ENCODE measurements around the gene LAMC1.

LAMC1 gene

DNA sequence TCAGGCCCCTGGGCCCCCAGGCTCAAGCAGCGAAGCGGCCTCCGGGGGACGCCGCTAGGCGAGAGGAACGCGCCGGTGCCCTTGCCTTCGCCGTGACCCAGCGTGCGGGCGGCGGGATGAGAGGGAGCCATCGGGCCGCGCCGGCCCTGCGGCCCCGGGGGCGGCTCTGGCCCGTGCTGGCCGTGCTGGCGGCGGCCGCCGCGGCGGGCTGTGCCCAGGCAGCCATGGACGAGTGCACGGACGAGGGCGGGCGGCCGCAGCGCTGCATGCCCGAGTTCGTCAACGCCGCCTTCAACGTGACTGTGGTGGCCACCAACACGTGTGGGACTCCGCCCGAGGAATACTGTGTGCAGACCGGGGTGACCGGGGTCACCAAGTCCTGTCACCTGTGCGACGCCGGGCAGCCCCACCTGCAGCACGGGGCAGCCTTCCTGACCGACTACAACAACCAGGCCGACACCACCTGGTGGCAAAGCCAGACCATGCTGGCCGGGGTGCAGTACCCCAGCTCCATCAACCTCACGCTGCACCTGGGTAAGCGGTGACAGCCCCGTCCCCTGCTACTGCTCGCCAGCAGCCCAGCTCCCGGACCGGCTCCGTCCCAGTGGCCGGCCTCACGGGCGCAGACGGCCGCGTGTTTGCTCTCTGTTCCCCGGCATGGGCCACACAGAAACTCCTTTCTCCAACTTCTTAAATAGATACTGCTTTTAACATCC, 539 bp downstream of the LAMC1 start:
- in situ Hi-C loops (cut with HindIII; ENCODE audit: low sequenced_read_pairs), result no loop called here
- TF ChIP-seq, protein P1, sequence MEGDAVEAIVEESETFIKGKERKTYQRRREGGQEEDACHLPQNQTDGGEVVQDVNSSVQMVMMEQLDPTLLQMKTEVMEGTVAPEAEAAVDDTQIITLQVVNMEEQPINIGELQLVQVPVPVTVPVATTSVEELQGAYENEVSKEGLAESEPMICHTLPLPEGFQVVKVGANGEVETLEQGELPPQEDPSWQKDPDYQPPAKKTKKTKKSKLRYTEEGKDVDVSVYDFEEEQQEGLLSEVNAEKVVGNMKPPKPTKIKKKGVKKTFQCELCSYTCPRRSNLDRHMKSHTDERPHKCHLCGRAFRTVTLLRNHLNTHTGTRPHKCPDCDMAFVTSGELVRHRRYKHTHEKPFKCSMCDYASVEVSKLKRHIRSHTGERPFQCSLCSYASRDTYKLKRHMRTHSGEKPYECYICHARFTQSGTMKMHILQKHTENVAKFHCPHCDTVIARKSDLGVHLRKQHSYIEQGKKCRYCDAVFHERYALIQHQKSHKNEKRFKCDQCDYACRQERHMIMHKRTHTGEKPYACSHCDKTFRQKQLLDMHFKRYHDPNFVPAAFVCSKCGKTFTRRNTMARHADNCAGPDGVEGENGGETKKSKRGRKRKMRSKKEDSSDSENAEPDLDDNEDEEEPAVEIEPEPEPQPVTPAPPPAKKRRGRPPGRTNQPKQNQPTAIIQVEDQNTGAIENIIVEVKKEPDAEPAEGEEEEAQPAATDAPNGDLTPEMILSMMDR (IDR thresholded peaks at IDR 0.05; ENCODE audit: low read depth, low read length, missing control alignments), result peak; percentile 59
- no peak for DNase-seq (ENCODE audit: low read depth)

GRCh38 chr1:183024317-183025009, 1.2 kb downstream of the LAMC1 start:
- H3K4me3 ChIP-seq (ENCODE audit: low read depth, low read length), result peak overlapping the region; percentile 89
- DNase-seq (ENCODE audit: low read depth), result no peak
- TF ChIP-seq, protein P1 (IDR thresholded peaks at IDR 0.05; ENCODE audit: low read depth, low read length, missing control alignments), result no peak
- in situ Hi-C loops (cut with HindIII; ENCODE audit: low sequenced_read_pairs), result no loop called here

More for the DNA sequence above, 539 bp downstream of the LAMC1 start:
- peak overlapping the region; percentile 89 for H3K4me3 ChIP-seq (ENCODE audit: low read depth, low read length)

- peak overlapping the region; percentile 89 for H3K4me3 ChIP-seq (ENCODE audit: low read depth, low read length)
These were observed 1.8 kb downstream of the LAMC1 start for GRCh38 chr1:183025010-183025337.

GRCh38 chr1:183025782-183026774, 2.9 kb downstream of the LAMC1 start:
- DNase-seq (ENCODE audit: low read depth), result no peak
- TF ChIP-seq, protein P1 (IDR thresholded peaks at IDR 0.05; ENCODE audit: low read depth, low read length, missing control alignments), result no peak
- in situ Hi-C loops (cut with HindIII; ENCODE audit: low sequenced_read_pairs), result no loop called here
- H3K4me3 ChIP-seq (ENCODE audit: low read depth, low read length), result peak overlapping the region; percentile 89

More at GRCh38 chr1:183025010-183025337, 1.8 kb downstream of the LAMC1 start:
- no peak for DNase-seq (ENCODE audit: low read depth)
- in situ Hi-C loops (cut with HindIII; ENCODE audit: low sequenced_read_pairs), result no loop called here
- TF ChIP-seq, protein P1 (IDR thresholded peaks at IDR 0.05; ENCODE audit: low read depth, low read length, missing control alignments), result no peak

DNA sequence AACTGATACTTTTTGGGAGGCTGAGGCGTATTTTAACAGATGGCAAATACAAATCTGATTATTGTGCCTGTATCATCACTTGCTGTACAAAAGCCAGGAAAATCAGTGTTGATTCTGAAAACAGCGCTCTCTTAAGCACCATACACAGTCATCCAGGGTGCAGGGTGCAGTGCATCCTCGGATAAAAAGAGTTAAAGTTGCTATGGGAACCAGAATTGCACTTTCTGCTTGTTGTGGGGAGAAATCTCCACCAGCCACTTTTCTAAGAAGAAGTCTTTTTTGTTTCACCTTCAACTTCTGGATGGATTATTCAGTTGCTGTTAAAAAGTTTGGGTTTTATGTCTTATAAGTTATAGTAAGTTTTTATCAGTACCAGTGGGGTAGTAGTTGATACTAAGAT, 3.8 kb downstream of the LAMC1 start:
- H3K4me3 ChIP-seq (ENCODE audit: low read depth, low read length), result peak overlapping the region; percentile 89
- DNase-seq (ENCODE audit: low read depth), result no peak
- TF ChIP-seq, protein P1 (IDR thresholded peaks at IDR 0.05; ENCODE audit: low read depth, low read length, missing control alignments), result no peak
- in situ Hi-C loops (cut with HindIII; ENCODE audit: low sequenced_read_pairs), result no loop called here

DNA sequence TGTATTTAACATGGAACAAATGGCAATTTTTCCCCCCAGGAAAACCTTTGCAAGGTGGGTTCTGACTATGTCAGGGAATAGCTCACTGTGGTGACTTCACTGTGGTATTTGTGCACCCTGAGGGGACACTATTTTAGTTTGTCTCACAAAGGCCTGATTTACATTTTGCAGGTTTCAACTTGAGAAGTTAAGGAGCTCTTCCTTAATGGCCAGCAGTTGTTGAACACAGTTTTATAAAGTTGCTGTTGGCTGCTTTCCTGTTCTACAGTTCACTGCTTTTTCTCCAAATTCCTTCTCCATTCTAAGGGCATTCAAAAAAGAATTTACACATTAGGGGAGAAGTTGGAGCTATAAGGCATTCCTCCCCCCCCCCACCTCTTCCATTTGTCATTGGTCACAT, 4.6 kb downstream of the LAMC1 start:
- DNase-seq (ENCODE audit: low read depth), result no peak
- in situ Hi-C loops (cut with HindIII; ENCODE audit: low sequenced_read_pairs), result no loop called here
- TF ChIP-seq, protein P1 (IDR thresholded peaks at IDR 0.05; ENCODE audit: low read depth, low read length, missing control alignments), result no peak
- H3K4me3 ChIP-seq (ENCODE audit: low read depth, low read length), result peak overlapping the region; percentile 4

Data from astrocyte of the cerebellum (primary cell).